ENCODE data around the gene WDR82. TPM values are rescaled to one million over a fixed set of nuclear protein-coding genes. Genes with fewer than 3 reads are reported as not detected.

WDR82 gene
- total RNA-seq, 1 donor from 2014 or later = 105 TPM

- H3K36me3 Mint-ChIP-seq = peaks cover 41% of the 10 kb centered on the region
- DNase-seq (ENCODE audit: low spot score in 2 of 2, unreplicated experiment in 2 of 2) = no peak
- H3K27ac Mint-ChIP-seq = no peak overlapping the region
- no peaks in the 10 kb centered on the region for H3K9me3 Mint-ChIP-seq
- no peak overlapping the region for H3K4me3 Mint-ChIP-seq
- H3K27me3 Mint-ChIP-seq (ENCODE audit: low read depth) = no peaks in the 10 kb centered on the region
- TF ChIP-seq CTCF (IDR thresholded peaks at IDR 0.05; ENCODE audit: unreplicated experiment) = no peak
- peaks cover 6% of the 10 kb centered on the region for H3K4me1 Mint-ChIP-seq
These were observed 23.8 kb downstream of the WDR82 start for GRCh38 chr3:52254608-52255007.

GRCh38 chr3:52253314-52254304 is 24.8 kb downstream of the WDR82 start:
- H3K4me3 Mint-ChIP-seq = no peak overlapping the region
- no peaks in the 10 kb centered on the region for H3K27me3 Mint-ChIP-seq (ENCODE audit: low read depth)
- no peaks in the 10 kb centered on the region for H3K9me3 Mint-ChIP-seq
- H3K36me3 Mint-ChIP-seq = peaks cover 34% of the 10 kb centered on the region
- peaks cover 6% of the 10 kb centered on the region for H3K4me1 Mint-ChIP-seq
- no peak for DNase-seq (ENCODE audit: low spot score in 2 of 2, unreplicated experiment in 2 of 2)
- peak overlapping the region; percentile 64 for H3K27ac Mint-ChIP-seq
- no peak for TF ChIP-seq CTCF (IDR thresholded peaks at IDR 0.05; ENCODE audit: unreplicated experiment)

- peaks cover 10% of the 10 kb centered on the region for H3K4me1 Mint-ChIP-seq
These were observed 28.3 kb downstream of the WDR82 start for GRCh38 chr3:52250122-52250521.

GRCh38 chr3:52249683-52250082 is 28.8 kb downstream of the WDR82 start:
- Mint-ChIP-seq H3K9me3 (no peaks in the 10 kb centered on the region), H3K27ac (peak overlapping the region; percentile 5), H3K4me1 (peaks cover 14% of the 10 kb centered on the region), H3K4me3 (no peak overlapping the region), H3K36me3 (peaks cover 13% of the 10 kb centered on the region), H3K27me3 (ENCODE audit: low read depth) (no peaks in the 10 kb centered on the region)
- no peak for TF ChIP-seq CTCF (IDR thresholded peaks at IDR 0.05; ENCODE audit: unreplicated experiment)
- no peak for DNase-seq (ENCODE audit: low spot score in 2 of 2, unreplicated experiment in 2 of 2)

More at GRCh38 chr3:52250122-52250521, 28.3 kb downstream of the WDR82 start:
- H3K27ac Mint-ChIP-seq = no peak overlapping the region
- peaks cover 14% of the 10 kb centered on the region for H3K36me3 Mint-ChIP-seq
- H3K4me3 Mint-ChIP-seq = no peak overlapping the region
- no peak for TF ChIP-seq CTCF (IDR thresholded peaks at IDR 0.05; ENCODE audit: unreplicated experiment)
- no peaks in the 10 kb centered on the region for H3K27me3 Mint-ChIP-seq (ENCODE audit: low read depth)
- no peak for DNase-seq (ENCODE audit: low spot score in 2 of 2, unreplicated experiment in 2 of 2)
- no peaks in the 10 kb centered on the region for H3K9me3 Mint-ChIP-seq

- no peaks in the 10 kb centered on the region for H3K9me3 Mint-ChIP-seq
- peaks cover 9% of the 10 kb centered on the region for H3K36me3 Mint-ChIP-seq
- no peak overlapping the region for H3K4me3 Mint-ChIP-seq
- TF ChIP-seq CTCF (IDR thresholded peaks at IDR 0.05; ENCODE audit: unreplicated experiment) = no peak
- no peaks in the 10 kb centered on the region for H3K27me3 Mint-ChIP-seq (ENCODE audit: low read depth)
- no peak overlapping the region for H3K27ac Mint-ChIP-seq
- peaks cover 10% of the 10 kb centered on the region for H3K4me1 Mint-ChIP-seq
- DNase-seq (ENCODE audit: low spot score in 2 of 2, unreplicated experiment in 2 of 2) = no peak
These were observed 29.5 kb downstream of the WDR82 start for GRCh38 chr3:52248816-52249547.

Measured in mesothelial cell of epicardium (in vitro differentiated cells).